ENCODE data around the gene EXOSC5.
"Not testable (repeated sequence)": the region's sequence is repeated elsewhere in the genome, so short reads cannot be mapped to it uniquely, and the experiment has no call there.

Gene EXOSC5

GRCh38 chr19:41426952-41427646, 29.9 kb upstream of the EXOSC5 start, which contains the start of gene B3GNT8:
Gene B3GNT8 (minus strand): TSS chr19:41427374. CDS start chr19:41426778, 596 bp downstream.
- peak in 1 of 3 experiments; percentile 55 for DNase-seq (ENCODE audit: low read depth in 3 of 3)

GRCh38 chr19:41426116-41426841, 29.1 kb upstream of the EXOSC5 start:
- no peak for DNase-seq (ENCODE audit: low read depth in 3 of 3)

GRCh38 chr19:41425174-41426115, 28.3 kb upstream of the EXOSC5 start:
- DNase-seq (ENCODE audit: low read depth in 3 of 3) = no peak

GRCh38 chr19:41424335-41425173, 27.4 kb upstream of the EXOSC5 start:
- DNase-seq (ENCODE audit: low read depth in 3 of 3) = no peak

- DNase-seq (ENCODE audit: low read depth in 3 of 3) = no peak
Observed at GRCh38 chr19:41422955-41423354, 25.8 kb upstream of the EXOSC5 start.

- DNase-seq (ENCODE audit: low read depth in 3 of 3) = no peak
Observed at GRCh38 chr19:41422456-41422855, 25.3 kb upstream of the EXOSC5 start.

GRCh38 chr19:41421973-41422372, 24.8 kb upstream of the EXOSC5 start:
- DNase-seq (ENCODE audit: low read depth in 3 of 3) = no peak

- DNase-seq (ENCODE audit: low read depth in 3 of 3) = no peak
Observed at GRCh38 chr19:41421314-41421713, 24.2 kb upstream of the EXOSC5 start.

- DNase-seq (ENCODE audit: low read depth in 3 of 3) = no peak
Observed at GRCh38 chr19:41420101-41420880, 23.1 kb upstream of the EXOSC5 start.

GRCh38 chr19:41416194-41416674, 19.1 kb upstream of the EXOSC5 start:
- DNase-seq (ENCODE audit: low read depth in 3 of 3) = no peak

GRCh38 chr19:41415154-41415571, 18.0 kb upstream of the EXOSC5 start:
- no peak for DNase-seq (ENCODE audit: low read depth in 3 of 3)

GRCh38 chr19:41414461-41414860, 17.3 kb upstream of the EXOSC5 start:
- DNase-seq (ENCODE audit: low read depth in 3 of 3) = no peak

- no peak for DNase-seq (ENCODE audit: low read depth in 3 of 3)
Observed at GRCh38 chr19:41413947-41414346, 16.8 kb upstream of the EXOSC5 start.

- no peak for DNase-seq (ENCODE audit: low read depth in 3 of 3)
Observed at GRCh38 chr19:41412953-41413352, 15.8 kb upstream of the EXOSC5 start.

GRCh38 chr19:41411968-41412265, 14.8 kb upstream of the EXOSC5 start:
- DNase-seq (ENCODE audit: low read depth in 3 of 3) = no peak

GRCh38 chr19:41411100-41411967, 14.2 kb upstream of the EXOSC5 start:
- no peak for DNase-seq (ENCODE audit: low read depth in 3 of 3)

- DNase-seq (ENCODE audit: low read depth in 3 of 3) = no peak
Observed at GRCh38 chr19:41410336-41411054, 13.3 kb upstream of the EXOSC5 start.

- DNase-seq (ENCODE audit: low read depth in 3 of 3) = no peak
Observed at GRCh38 chr19:41409288-41409687, 12.1 kb upstream of the EXOSC5 start.

GRCh38 chr19:41408846-41409245, 11.7 kb upstream of the EXOSC5 start:
- DNase-seq (ENCODE audit: low read depth in 3 of 3) = not testable (repeated sequence)

Measured in stimulated activated CD4-positive, alpha-beta T cell treated with anti-CD3 and anti-CD28 coated beads, TNF-alpha, amount 100 ng/mL, for 24 hours (primary cell).